ENCODE data around the gene RHOB. TPM values are rescaled to one million over a fixed set of nuclear protein-coding genes. Genes with fewer than 3 reads are reported as not detected.
A peak's percentile ranks its signal among the peaks of the same experiment; 100 is the strongest.

RHOB gene
- 10 to 100 TPM; 12.1 to 26.8 TPM for total RNA-seq

DNA sequence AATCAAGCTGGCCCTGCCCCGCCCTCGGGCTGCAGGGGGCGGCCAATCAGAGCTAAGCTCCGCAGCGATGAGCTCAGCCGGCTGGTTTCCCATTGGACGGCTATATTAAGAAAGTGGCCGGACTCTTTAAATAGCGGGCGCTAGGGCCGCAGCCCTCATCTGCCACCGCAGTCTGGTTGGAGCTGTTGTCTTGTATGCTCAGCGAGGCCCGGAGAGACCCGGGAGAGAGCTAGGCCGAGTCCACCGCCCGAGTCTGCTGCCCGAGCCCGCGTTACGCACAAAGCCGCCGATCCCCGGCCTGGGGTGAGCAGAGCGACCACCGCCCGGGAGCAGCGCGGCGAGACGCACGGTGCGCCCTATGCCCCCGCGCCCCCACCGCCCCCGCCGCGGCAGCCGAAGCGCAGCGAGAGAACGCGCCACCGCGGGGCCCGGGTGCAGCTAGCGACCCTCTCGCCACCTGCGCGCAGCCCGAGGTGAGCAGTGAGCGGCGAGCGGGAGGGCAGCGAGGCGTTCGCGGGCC is at the start of gene RHOB:
Gene RHOB (plus strand): TSS at position 158 of the 520 bp plus-strand sequence. CDS start 392 bp downstream, outside the sequence.
- peaks cover 0 to 8% of the 10 kb centered on the region in 2 donors for H3K27me3 Mint-ChIP-seq
- peaks cover 0 to 7% of the 10 kb centered on the region in 2 donors for H3K4me1 Mint-ChIP-seq (ENCODE audit: low read depth in 2 of 2)
- DNase-seq (ENCODE audit: low spot score) (peak; percentile 98), ATAC-seq (peak; percentile 97 to 98)
- peak within 1 kb of the TSS; percentile 90 for H3K4me3 Mint-ChIP-seq
- H3K9me3 Mint-ChIP-seq, result no peaks in the 10 kb centered on the region
- no peaks in the 10 kb centered on the region for H3K36me3 Mint-ChIP-seq
- H3K27ac Mint-ChIP-seq, result peak within 1 kb of the TSS; percentile 33 to 60

DNA sequence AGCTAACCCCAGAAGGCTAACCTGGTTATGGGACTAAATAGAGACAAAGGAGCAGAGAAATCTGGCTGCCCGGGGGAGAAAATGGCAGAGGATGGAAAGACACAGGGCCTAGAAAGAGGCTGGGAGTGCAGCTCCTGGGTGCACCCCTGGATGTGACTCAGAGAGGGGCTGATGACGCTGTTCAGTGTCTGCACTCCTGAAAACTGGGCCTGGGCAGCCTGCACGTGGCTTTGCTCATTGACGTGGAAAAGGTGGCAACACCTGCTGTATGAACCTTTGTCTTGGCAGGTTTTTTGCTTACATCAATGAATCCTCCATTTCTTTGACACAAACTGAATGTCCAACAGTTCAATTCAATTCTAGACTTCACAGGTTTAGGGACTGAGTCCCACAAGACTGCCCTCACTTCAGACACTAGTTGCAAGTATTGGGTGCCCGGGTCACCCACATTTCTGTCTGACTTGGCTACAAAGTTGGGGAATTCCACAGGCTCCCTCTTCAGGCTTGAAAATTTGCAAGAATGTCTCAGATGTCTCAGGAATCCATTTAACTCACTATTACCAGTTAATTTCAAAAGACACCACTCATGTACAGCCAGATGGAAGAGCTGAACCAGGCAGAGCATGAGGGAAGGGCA is 48.9 kb upstream of the RHOB start:
- Mint-ChIP-seq H3K4me3 (no peak overlapping the region), H3K36me3 (no peaks in the 10 kb centered on the region), H3K27ac (no peak overlapping the region), H3K4me1 (ENCODE audit: low read depth in 2 of 2) (no peaks in the 10 kb centered on the region), H3K27me3 (peaks cover 9 to 17% of the 10 kb centered on the region in 2 donors), H3K9me3 (no peaks in the 10 kb centered on the region)
- no peak for ATAC-seq
- DNase-seq (ENCODE audit: low spot score), result no peak

DNA sequence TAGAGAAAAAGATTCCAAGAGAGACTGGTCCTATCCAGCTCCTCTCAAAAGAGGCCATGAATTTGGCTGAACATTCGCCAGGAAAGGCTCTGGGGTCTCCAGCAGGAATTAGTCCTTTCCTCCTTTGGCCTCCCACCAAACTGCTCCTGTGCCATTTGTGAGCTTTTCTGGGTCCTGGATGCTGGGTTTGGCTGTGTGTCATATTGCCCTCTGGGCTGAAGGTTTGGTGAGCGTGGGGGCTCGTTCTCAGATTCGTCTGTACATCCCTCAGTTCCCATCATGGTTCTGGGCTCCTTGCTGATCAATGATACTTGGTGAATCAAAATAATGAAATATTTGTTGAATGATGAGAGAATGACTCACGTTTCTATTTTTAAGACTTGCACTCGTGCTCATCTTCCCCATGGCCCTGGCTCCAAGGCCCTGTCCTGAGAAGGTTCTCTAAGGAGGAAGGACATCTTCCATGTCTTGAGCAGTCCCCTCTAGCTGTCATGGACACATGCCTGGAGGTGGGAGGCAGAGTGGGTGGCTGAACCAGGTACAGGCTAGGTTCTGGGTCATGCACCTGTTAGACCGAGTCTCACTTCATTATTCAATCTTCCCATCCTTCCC is 47.8 kb upstream of the RHOB start:
- DNase-seq (ENCODE audit: low spot score), result no peak
- no peak overlapping the region for H3K27ac Mint-ChIP-seq
- H3K4me3 Mint-ChIP-seq, result no peak overlapping the region
- H3K4me1 Mint-ChIP-seq (ENCODE audit: low read depth in 2 of 2), result no peaks in the 10 kb centered on the region
- H3K27me3 Mint-ChIP-seq, result peaks cover 9 to 13% of the 10 kb centered on the region in 2 donors
- H3K9me3 Mint-ChIP-seq, result no peaks in the 10 kb centered on the region
- ATAC-seq, result peak in 1 of 2 donors; percentile 52
- no peaks in the 10 kb centered on the region for H3K36me3 Mint-ChIP-seq

DNA sequence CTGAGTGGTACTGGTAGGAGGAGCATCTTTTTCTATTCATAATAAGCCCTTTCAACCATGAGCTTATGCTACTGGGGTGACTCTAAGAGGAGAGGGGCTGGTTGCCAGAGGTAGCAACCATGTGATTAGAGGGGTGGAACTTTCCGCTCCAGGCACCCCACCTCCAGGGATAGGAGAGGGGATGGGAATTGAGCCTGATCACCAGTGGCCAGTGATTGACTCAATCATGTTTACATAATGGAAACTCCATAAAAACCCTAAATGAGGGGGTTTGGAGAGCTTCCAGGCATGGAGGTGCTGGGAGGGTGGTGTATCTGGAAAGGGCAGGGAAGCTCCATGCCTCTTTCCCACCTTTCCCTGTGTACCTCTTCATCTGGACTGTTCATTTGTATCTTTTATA is 46.6 kb upstream of the RHOB start:
- DNase-seq (ENCODE audit: low spot score), result no peak
- Mint-ChIP-seq H3K27ac (no peak overlapping the region), H3K4me3 (no peak overlapping the region), H3K9me3 (no peaks in the 10 kb centered on the region), H3K27me3 (peaks cover 7 to 9% of the 10 kb centered on the region in 2 donors), H3K36me3 (no peaks in the 10 kb centered on the region), H3K4me1 (ENCODE audit: low read depth in 2 of 2) (no peaks in the 10 kb centered on the region)
- no peak for ATAC-seq

DNA sequence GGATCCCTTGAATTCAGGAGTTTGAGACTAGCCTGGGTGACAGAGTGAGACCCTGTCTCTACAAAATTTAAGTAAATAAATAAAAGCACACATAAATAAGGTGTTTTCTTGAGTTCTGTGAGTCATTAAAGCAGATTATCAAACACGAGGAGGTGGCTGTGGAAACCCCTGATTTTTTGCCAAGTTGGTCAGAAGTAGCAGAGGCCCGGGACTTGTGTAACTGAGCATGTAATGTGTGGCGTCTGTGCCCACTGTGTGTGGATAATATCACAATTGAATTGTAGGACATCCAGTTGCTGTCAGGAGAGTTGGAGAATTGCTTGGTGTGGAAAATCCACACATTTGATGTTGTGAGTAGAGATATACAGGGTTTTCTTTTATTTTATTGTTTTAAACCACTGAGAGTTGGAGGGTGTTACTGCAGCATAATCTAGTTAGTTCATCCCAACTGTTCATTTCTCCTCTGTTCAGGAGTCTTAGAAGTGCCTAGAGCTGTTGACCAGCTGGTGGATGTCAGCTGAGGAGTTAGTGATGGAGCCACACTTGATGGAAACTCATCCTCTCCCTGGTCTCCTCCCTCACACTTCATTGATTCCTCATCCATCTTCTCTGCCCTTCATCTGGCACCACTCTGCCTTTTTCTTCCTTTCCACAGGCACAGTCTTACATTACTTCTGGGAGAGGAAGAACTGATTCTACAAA is 45.9 kb upstream of the RHOB start:
- H3K27me3 Mint-ChIP-seq, result peaks cover 7 to 9% of the 10 kb centered on the region in 2 donors
- no peak overlapping the region for H3K4me3 Mint-ChIP-seq
- DNase-seq (ENCODE audit: low spot score), result no peak
- no peaks in the 10 kb centered on the region for H3K36me3 Mint-ChIP-seq
- no peaks in the 10 kb centered on the region for H3K9me3 Mint-ChIP-seq
- H3K27ac Mint-ChIP-seq, result no peak overlapping the region
- no peaks in the 10 kb centered on the region for H3K4me1 Mint-ChIP-seq (ENCODE audit: low read depth in 2 of 2)
- ATAC-seq, result no peak

DNA sequence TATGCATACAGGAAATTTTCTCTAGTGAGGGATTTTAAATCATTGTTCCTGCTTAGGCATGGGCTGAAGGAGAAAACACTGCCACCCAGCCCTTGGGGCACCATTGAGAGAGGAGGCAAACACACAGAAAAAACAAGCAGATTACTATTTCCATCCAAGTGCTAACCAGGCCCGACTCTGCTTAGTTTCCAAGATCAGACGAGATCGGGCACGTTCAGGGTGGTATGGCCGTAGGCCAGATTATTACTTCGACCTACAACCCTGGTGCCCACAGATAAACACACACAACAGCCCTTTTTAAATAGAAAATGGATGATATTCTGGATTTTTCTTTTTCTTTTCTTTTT is 45.4 kb upstream of the RHOB start:
- H3K4me3 Mint-ChIP-seq, result no peak overlapping the region
- H3K4me1 Mint-ChIP-seq (ENCODE audit: low read depth in 2 of 2), result no peaks in the 10 kb centered on the region
- DNase-seq (ENCODE audit: low spot score) (no peak), ATAC-seq (no peak)
- H3K27me3 Mint-ChIP-seq, result peaks cover 4 to 7% of the 10 kb centered on the region in 2 donors
- H3K9me3 Mint-ChIP-seq, result no peaks in the 10 kb centered on the region
- H3K27ac Mint-ChIP-seq, result no peak overlapping the region
- H3K36me3 Mint-ChIP-seq, result no peaks in the 10 kb centered on the region

DNA sequence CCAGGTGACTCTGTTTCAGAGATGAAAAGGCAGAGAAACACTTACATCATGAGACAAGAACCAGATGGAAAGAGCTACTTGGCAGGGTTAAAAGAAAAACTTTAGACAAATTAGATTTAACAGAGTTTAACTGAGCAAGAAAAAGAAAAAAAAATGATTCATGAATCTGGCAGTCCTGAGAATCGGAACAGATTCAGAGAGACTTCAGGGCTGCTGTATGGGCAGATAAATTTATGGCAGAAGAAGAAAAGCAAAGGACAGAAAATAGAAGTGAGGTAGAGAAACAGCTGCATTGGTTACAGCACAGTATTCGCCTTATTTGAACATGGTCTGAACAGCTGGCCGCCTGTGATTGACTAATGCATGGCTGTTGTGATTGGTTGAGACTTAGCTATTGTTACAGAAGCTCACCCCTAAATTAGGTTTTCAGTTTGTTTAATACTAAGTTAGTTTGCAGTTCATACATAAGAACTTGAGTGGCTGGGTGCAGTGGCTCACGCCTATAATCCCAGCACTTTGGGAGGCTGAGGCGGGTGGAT is 43.0 kb upstream of the RHOB start:
- ATAC-seq (no peak), DNase-seq (ENCODE audit: low spot score) (no peak)
- no peak overlapping the region for H3K4me3 Mint-ChIP-seq
- H3K4me1 Mint-ChIP-seq (ENCODE audit: low read depth in 2 of 2), result no peaks in the 10 kb centered on the region
- no peak overlapping the region for H3K27ac Mint-ChIP-seq
- peaks cover 4% of the 10 kb centered on the region for H3K36me3 Mint-ChIP-seq
- peaks cover 4 to 8% of the 10 kb centered on the region in 2 donors for H3K27me3 Mint-ChIP-seq
- peaks cover 2% of the 10 kb centered on the region for H3K9me3 Mint-ChIP-seq

DNA sequence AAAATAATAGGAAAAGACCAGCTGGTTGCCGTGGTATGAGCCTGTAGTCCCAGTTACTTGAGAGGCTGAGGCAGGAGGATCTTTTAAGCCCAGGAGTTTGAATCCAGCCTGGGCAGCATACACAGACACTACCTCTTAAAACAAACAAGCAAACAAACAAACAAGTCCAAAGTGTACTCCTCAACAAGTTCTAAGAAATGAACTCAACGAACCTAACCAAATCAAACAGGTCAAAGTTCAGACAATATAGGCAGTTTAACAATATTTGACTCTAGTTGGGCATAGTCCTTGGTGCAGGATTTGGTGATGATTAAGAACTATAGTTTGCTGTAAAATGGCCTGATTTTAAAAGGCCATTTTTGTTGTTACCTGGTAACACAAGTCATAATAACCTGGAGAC is 41.9 kb upstream of the RHOB start:
- Mint-ChIP-seq H3K27me3 (peaks cover 4 to 11% of the 10 kb centered on the region in 2 donors), H3K4me1 (ENCODE audit: low read depth in 2 of 2) (no peaks in the 10 kb centered on the region), H3K9me3 (peaks cover 8% of the 10 kb centered on the region), H3K27ac (no peak overlapping the region), H3K36me3 (peaks cover 15% of the 10 kb centered on the region), H3K4me3 (no peak overlapping the region)
- no peak for ATAC-seq
- no peak for DNase-seq (ENCODE audit: low spot score)

DNA sequence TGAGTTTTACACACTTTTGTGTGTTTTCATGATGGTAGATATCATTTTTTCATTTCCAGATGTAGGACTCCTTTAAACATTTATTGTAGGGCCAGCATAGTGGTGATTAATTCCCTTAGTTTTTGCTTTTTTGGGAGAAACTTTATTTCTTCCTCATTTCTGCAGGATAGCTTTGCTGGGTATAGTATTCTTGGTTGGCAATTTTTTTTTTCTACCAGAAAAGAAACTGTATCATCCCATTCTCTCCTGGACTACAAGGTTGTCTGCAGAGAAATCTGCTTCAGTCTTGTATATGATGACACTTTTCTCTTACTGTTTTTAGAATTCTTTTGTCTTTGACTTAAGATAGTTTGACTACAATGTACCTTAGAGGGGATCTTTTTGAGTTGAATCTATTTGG is 37.8 kb upstream of the RHOB start:
- H3K4me3 Mint-ChIP-seq, result no peak overlapping the region
- ATAC-seq (no peak), DNase-seq (ENCODE audit: low spot score) (no peak)
- peaks cover 2 to 15% of the 10 kb centered on the region in 2 donors for H3K27me3 Mint-ChIP-seq
- peaks cover 10% of the 10 kb centered on the region for H3K9me3 Mint-ChIP-seq
- H3K27ac Mint-ChIP-seq, result no peak overlapping the region
- H3K36me3 Mint-ChIP-seq, result peaks cover 18% of the 10 kb centered on the region
- H3K4me1 Mint-ChIP-seq (ENCODE audit: low read depth in 2 of 2), result peaks cover 0 to 7% of the 10 kb centered on the region in 2 donors

DNA sequence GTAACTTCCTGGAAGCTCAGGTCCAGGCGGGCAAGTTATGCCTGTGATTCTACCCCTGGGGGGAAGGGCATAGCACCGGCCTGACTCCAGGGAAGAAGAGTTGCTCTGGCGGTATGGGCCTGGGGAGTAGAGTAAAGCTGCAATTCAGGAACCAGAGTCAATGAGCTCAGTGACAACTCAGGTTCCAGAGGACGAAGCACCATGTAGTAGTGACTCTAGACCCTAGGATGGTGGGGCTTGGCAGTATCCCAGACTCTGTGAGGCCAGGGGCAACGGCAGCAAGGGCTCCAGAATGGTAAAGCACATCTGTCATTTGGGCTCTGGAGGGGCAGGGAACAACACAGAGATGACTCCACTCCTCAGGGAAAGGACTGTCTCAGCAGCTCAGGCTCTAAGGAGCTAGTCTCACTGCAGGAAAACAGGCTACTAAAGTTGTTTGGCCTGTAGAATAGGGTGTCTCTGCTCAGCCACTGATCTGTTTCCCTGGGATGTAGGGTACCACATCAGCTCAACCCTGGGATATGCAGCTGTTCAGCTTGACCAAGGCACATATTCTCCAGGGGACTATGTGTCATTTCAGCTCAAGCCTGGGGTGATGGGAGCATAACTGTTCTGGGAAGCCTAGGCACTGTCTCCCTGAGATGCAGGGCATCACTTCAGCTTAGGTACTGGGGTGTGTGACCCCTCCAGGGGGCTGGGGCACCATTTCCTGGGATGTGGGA is 36.2 kb upstream of the RHOB start:
- H3K4me3 Mint-ChIP-seq, result no peak overlapping the region
- H3K4me1 Mint-ChIP-seq (ENCODE audit: low read depth in 2 of 2), result peaks cover 0 to 7% of the 10 kb centered on the region in 2 donors
- H3K9me3 Mint-ChIP-seq, result peaks cover 10% of the 10 kb centered on the region
- ATAC-seq (no peak), DNase-seq (ENCODE audit: low spot score) (no peak)
- no peak overlapping the region for H3K27ac Mint-ChIP-seq
- peaks cover 2 to 15% of the 10 kb centered on the region in 2 donors for H3K27me3 Mint-ChIP-seq
- peaks cover 18% of the 10 kb centered on the region for H3K36me3 Mint-ChIP-seq

DNA sequence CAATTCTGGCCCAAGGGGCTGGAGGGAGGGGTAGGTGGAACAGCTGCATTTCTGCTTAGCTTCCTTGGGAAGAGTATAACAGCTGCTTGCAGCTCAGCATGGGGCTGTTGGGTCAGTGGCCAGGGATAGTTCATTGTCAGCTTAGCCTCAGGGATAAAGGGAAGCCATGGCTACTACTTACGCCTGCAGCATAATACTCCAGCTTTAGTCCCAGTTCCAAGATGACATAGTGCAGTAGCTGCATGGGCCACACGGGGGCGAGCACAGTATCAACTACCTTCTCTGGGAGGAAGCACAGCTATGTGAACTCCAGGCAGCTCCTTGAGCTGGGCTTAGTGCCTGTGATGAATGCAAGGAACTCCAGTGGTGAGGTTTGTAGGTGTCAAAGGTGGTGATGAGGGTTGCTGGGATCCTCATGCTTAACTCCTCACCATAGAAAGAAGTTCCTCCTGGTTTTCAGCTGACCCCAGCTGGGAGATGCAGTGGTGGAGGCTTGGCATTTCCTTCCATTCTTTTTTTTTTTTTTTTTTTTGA is 35.4 kb upstream of the RHOB start:
- H3K4me3 Mint-ChIP-seq, result no peak overlapping the region
- H3K36me3 Mint-ChIP-seq, result peaks cover 18% of the 10 kb centered on the region
- peaks cover 2 to 15% of the 10 kb centered on the region in 2 donors for H3K27me3 Mint-ChIP-seq
- peaks cover 0 to 7% of the 10 kb centered on the region in 2 donors for H3K4me1 Mint-ChIP-seq (ENCODE audit: low read depth in 2 of 2)
- ATAC-seq, result peak; percentile 90 to 92
- H3K9me3 Mint-ChIP-seq, result peaks cover 10% of the 10 kb centered on the region
- peak; percentile 81 for DNase-seq (ENCODE audit: low spot score)
- no peak overlapping the region for H3K27ac Mint-ChIP-seq

DNA sequence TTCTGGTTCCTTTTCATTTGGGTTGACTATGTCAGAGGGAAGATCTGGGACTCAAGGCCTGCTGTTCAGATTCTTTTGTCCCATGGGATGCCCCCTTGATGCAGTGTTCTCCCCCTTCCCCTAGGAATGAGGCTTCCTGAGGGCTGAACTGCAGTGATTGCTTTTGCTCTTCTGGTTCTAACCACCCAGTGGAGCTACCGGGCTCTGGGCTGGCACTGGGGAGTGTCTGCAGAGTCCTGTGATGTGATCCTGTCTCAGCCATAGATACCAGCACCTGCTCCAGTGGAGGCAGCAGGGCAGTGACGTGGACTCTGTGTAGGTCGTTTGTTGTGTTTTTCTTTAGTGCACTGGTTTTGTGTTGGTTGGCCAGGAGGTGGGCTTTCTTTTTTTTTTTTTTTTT is 32.1 kb upstream of the RHOB start:
- Mint-ChIP-seq H3K27ac (no peak overlapping the region), H3K4me3 (no peak overlapping the region), H3K4me1 (ENCODE audit: low read depth in 2 of 2) (peaks cover 0 to 10% of the 10 kb centered on the region in 2 donors), H3K9me3 (peaks cover 3% of the 10 kb centered on the region), H3K27me3 (peaks cover 0 to 5% of the 10 kb centered on the region in 2 donors), H3K36me3 (peaks cover 4% of the 10 kb centered on the region)
- no peak for ATAC-seq
- no peak for DNase-seq (ENCODE audit: low spot score)

DNA sequence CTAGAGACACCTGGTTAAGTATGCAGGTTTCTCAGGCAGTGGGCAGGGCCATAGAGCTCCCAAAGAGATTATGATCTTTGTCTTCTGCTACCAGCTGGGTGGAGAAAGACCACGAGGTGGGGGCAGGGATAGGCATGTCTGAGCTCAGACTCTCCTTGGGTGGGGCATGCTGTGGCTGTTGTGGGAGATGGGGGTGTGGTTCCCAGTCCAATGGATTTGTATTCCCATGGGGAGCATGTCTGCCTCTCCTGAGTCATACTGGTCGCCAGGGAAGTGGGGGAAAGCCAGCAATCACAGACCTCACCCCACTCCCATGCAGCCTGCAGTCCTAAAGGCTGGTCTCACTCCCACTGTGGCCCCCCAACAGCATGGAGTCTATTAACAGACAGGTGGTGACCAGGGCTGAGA is 31.4 kb upstream of the RHOB start:
- no peak for ATAC-seq
- no peak for DNase-seq (ENCODE audit: low spot score)
- H3K9me3 Mint-ChIP-seq, result no peaks in the 10 kb centered on the region
- H3K27me3 Mint-ChIP-seq, result no peaks in the 10 kb centered on the region
- H3K4me1 Mint-ChIP-seq (ENCODE audit: low read depth in 2 of 2), result peaks cover 0 to 12% of the 10 kb centered on the region in 2 donors
- no peaks in the 10 kb centered on the region for H3K36me3 Mint-ChIP-seq
- H3K4me3 Mint-ChIP-seq, result no peak overlapping the region
- H3K27ac Mint-ChIP-seq, result no peak overlapping the region

Measured in natural killer cell treated with Interleukin-12 subunit alpha and Interleukin-12 subunit beta and Interleukin-15 and Interleukin-18, amount 100 ng/mL, for 72 hours (primary cell).